Measurements from ENCODE around the gene PCSK5. TPM values are rescaled to one million over a fixed set of nuclear protein-coding genes. Genes with fewer than 3 reads are reported as not detected.

The PCSK5 gene
- total RNA-seq, 2 experiments from 2014 or later: 14.4 to 15.2 TPM

- H3K27me3 Mint-ChIP-seq: no peaks in the 10 kb centered on the region
- H3K4me1 ChIP-seq (ENCODE audit: insufficient read depth, low read length): peaks cover 5% of the 10 kb centered on the region
- no peak overlapping the region for H3K27ac ChIP-seq (ENCODE audit: low read depth in 1 of 2, low read length in 2 of 2)
- DNase-seq (no peak), ATAC-seq (ENCODE audit: poor library complexity) (no peak)
- peaks cover 57% of the 10 kb centered on the region for H3K4me1 Mint-ChIP-seq (ENCODE audit: low read depth)
- intact Hi-C loops (cut with DNase I, micrococcal nuclease): loop anchor here in 1 of 2 experiments (10.0 kb wide), 1 partner anchor 62 kb away; the partner anchor contains the start of gene PCSK5
- H3K9me3 Mint-ChIP-seq: no peaks in the 10 kb centered on the region
- H3K27ac Mint-ChIP-seq: no peak overlapping the region
- H3K27me3 ChIP-seq (ENCODE audit: control insufficient read depth in 1 of 2, insufficient read depth in 2 of 2, low read length in 2 of 2): no peaks in the 10 kb centered on the region
- no peaks in the 10 kb centered on the region for H3K36me3 ChIP-seq (ENCODE audit: insufficient read depth, low read length)
- H3K36me3 Mint-ChIP-seq (ENCODE audit: low read depth): peaks cover 12% of the 10 kb centered on the region
- TF ChIP-seq, protein P1, sequence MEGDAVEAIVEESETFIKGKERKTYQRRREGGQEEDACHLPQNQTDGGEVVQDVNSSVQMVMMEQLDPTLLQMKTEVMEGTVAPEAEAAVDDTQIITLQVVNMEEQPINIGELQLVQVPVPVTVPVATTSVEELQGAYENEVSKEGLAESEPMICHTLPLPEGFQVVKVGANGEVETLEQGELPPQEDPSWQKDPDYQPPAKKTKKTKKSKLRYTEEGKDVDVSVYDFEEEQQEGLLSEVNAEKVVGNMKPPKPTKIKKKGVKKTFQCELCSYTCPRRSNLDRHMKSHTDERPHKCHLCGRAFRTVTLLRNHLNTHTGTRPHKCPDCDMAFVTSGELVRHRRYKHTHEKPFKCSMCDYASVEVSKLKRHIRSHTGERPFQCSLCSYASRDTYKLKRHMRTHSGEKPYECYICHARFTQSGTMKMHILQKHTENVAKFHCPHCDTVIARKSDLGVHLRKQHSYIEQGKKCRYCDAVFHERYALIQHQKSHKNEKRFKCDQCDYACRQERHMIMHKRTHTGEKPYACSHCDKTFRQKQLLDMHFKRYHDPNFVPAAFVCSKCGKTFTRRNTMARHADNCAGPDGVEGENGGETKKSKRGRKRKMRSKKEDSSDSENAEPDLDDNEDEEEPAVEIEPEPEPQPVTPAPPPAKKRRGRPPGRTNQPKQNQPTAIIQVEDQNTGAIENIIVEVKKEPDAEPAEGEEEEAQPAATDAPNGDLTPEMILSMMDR (IDR thresholded peaks at IDR 0.05): no peak
- H3K9me3 ChIP-seq (ENCODE audit: control insufficient read depth in 1 of 2, insufficient read depth in 1 of 2, low read length in 2 of 2): no peaks in the 10 kb centered on the region
- ChIA-PET POLR2A (no interaction called here), CTCF (no interaction called here)
- H3K4me3 Mint-ChIP-seq: no peak overlapping the region
- no peak overlapping the region for H3K4me3 ChIP-seq (ENCODE audit: low read length)
Measured at GRCh38 chr9:75957116-75957515, 66.6 kb downstream of the PCSK5 start.

DNA sequence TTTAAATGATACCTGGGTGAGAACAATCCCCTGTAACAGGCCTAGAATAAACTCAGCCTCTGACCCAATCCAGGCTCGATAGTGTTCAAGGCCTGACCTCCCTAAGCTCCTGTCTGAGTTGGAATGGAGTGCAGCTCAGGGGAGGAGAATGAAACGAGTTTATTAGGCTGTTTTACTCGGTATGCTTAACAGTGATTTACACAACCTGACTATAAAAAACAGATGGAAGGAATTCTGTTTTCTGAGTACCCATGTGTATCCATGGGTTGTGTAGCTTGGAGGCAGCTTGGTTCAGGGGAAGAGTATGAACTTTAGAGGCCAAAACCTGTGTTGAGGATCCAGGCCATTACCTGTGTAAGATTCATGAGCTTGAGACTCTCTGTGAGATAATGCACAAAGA is 67.8 kb downstream of the PCSK5 start:
- H3K27ac ChIP-seq (ENCODE audit: low read depth in 1 of 2, low read length in 2 of 2): no peak overlapping the region
- no peaks in the 10 kb centered on the region for H3K9me3 ChIP-seq (ENCODE audit: control insufficient read depth in 1 of 2, insufficient read depth in 1 of 2, low read length in 2 of 2)
- ChIA-PET POLR2A (no interaction called here), CTCF (no interaction called here)
- H3K27me3 ChIP-seq (ENCODE audit: control insufficient read depth in 1 of 2, insufficient read depth in 2 of 2, low read length in 2 of 2): no peaks in the 10 kb centered on the region
- no peak for ATAC-seq (ENCODE audit: poor library complexity)
- Mint-ChIP-seq H3K4me1 (ENCODE audit: low read depth) (peaks cover 64% of the 10 kb centered on the region), H3K4me3 (no peak overlapping the region), H3K36me3 (ENCODE audit: low read depth) (peaks cover 6% of the 10 kb centered on the region), H3K27ac (no peak overlapping the region), H3K27me3 (no peaks in the 10 kb centered on the region), H3K9me3 (no peaks in the 10 kb centered on the region)
- TF ChIP-seq, protein P1 (IDR thresholded peaks at IDR 0.05): no peak
- DNase-seq: no peak
- H3K36me3 ChIP-seq (ENCODE audit: insufficient read depth, low read length): no peaks in the 10 kb centered on the region
- intact Hi-C loops (cut with DNase I, micrococcal nuclease): loop anchor here in 1 of 2 experiments (10.0 kb wide), 1 partner anchor 63 kb away; the partner anchor contains the start of gene PCSK5
- peaks cover 11% of the 10 kb centered on the region for H3K4me1 ChIP-seq (ENCODE audit: insufficient read depth, low read length)
- no peak overlapping the region for H3K4me3 ChIP-seq (ENCODE audit: low read length)

DNA sequence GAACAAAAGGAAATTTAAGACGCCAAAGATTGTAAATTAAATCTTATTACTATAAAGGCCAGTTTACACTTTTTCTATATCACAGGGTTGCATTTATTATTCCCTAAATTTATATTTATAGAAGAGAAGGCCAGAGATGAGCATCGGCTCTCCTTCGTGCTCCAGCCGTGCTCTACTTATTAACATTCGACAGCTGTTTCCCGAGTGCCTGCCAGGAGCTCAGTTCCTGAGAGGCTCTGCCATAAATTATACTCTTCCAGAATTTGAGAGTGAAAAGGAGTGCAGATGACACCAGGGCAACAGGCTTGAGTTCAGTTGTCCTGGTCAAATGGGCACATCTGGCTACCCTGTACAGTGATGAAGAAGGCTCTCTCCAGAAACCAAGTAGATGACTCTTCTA is 70.1 kb downstream of the PCSK5 start:
- POLR2A ChIA-PET: interaction anchor here (0.8 to 1.2 kb wide), 2 partner anchors 19 to 71 kb away, joined by 3 to 4 read pairs; partner anchors contain the start of gene PCSK5
- CTCF ChIA-PET: no interaction called here

More for the DNA sequence above, 70.1 kb downstream of the PCSK5 start:
- intact Hi-C loops (cut with DNase I, micrococcal nuclease): loop anchor here in 1 of 2 experiments (10.0 kb wide), 1 partner anchor 46 kb away; no protein-coding TSS in a partner anchor
- DNase-seq (no peak), ATAC-seq (ENCODE audit: poor library complexity) (no peak)
- no peak overlapping the region for H3K4me3 ChIP-seq (ENCODE audit: low read length)
- no peak overlapping the region for H3K27ac ChIP-seq (ENCODE audit: low read depth in 1 of 2, low read length in 2 of 2)
- Mint-ChIP-seq H3K4me3 (no peak overlapping the region), H3K27ac (peak overlapping the region; percentile 3), H3K27me3 (no peaks in the 10 kb centered on the region), H3K9me3 (no peaks in the 10 kb centered on the region), H3K36me3 (ENCODE audit: low read depth) (peaks cover 6% of the 10 kb centered on the region), H3K4me1 (ENCODE audit: low read depth) (peaks cover 64% of the 10 kb centered on the region)
- no peaks in the 10 kb centered on the region for H3K9me3 ChIP-seq (ENCODE audit: control insufficient read depth in 1 of 2, insufficient read depth in 1 of 2, low read length in 2 of 2)
- TF ChIP-seq, protein P1 (IDR thresholded peaks at IDR 0.05): no peak
- H3K27me3 ChIP-seq (ENCODE audit: control insufficient read depth in 1 of 2, insufficient read depth in 2 of 2, low read length in 2 of 2): no peaks in the 10 kb centered on the region
- peaks cover 11% of the 10 kb centered on the region for H3K4me1 ChIP-seq (ENCODE audit: insufficient read depth, low read length)
- H3K36me3 ChIP-seq (ENCODE audit: insufficient read depth, low read length): no peaks in the 10 kb centered on the region

All from CD4-positive, alpha-beta T cell (primary cell).